ENCODE results near the gene MOV10L1. TPM values are rescaled to one million over a fixed set of nuclear protein-coding genes. Genes with fewer than 3 reads are reported as not detected.
A peak's percentile ranks its signal among the peaks of the same experiment; 100 is the strongest.

Gene MOV10L1
- total and polyA plus RNA-seq, 2 donors (not counting 1 experiment from before 2014, with no cell fraction given), result 0.03 to 0.83 TPM

DNA sequence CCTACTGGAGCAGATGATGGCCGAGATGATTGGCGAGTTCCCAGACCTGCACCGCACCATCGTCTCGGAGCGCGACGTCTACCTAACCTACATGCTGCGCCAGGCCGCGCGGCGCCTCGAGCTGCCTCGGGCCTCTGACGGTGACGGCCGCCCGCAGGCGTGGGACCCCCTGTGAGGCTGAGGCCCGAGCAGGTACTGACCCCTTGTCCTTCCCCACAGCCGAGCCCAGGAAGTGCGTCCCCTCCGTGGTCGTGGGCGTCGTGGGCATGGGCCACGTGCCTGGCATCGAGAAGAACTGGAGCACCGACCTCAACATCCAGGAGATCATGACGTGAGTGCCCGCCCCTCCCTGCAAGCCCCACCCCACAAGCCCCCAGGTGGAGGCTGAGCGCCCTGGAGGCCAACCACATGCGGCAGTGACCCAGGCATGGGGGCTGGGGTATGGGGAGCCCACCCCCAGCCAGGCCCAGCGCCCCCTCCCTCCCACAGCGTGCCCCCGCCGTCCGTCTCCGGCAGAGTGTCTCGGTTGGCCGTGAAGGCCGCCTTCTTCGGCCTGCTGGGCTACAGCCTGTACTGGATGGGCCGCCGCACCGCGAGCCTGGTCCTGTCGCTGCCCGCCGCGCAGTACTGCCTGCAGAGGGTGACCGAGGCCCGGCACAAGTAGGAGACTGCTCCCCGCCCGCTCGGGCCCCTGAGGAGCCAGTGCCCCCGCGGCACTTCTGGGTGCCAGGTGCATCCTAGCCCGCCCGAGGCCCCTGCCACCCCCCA is 108.2 kb downstream of the MOV10L1 start:
- Histone ChIP-seq H3K9ac (ENCODE audit: insufficient read depth, low read length) (no peak overlapping the region), H3K79me2 (ENCODE audit: control insufficient read depth, insufficient read depth, low read length) (peaks cover 15% of the 10 kb centered on the region), H4K20me1 (ENCODE audit: control insufficient read depth, extremely low read depth, insufficient read depth, low read length) (no peaks in the 10 kb centered on the region), H3K9me3 (ENCODE audit: control insufficient read depth, insufficient read depth, low read depth, low read length) (no peaks in the 10 kb centered on the region), H3K27me3 (ENCODE audit: control insufficient read depth, insufficient read depth, low read length) (no peaks in the 10 kb centered on the region), H3K4me3 (replicated peaks in 1 of 4; ENCODE audit: control extremely low read depth in 1 of 4, insufficient read depth in 1 of 4, low read depth in 3 of 4, low read length in 4 of 4) (no peak overlapping the region), H3K36me3 (ENCODE audit: control insufficient read depth, insufficient read depth, low read length) (peaks cover 27% of the 10 kb centered on the region), H3K27ac (ENCODE audit: insufficient read depth, low read length) (no peak overlapping the region), H3K4me1 (ENCODE audit: control insufficient read depth, extremely low read depth, insufficient read depth, low read length) (peaks cover 2% of the 10 kb centered on the region), H3K4me2 (ENCODE audit: extremely low read depth, insufficient read depth, low read length) (no peak overlapping the region), H2AFZ (ENCODE audit: low read length) (no peak overlapping the region)
- no peak for DNase-seq (ENCODE audit: low read depth in 2 of 2)
- TF ChIP-seq EZH2 (IDR thresholded peaks at IDR 0.05; ENCODE audit: low read length, missing control alignments), result no peak
- TF ChIP-seq CTCF (conservative IDR thresholded peaks at IDR 0.05 in 1 of 2, IDR thresholded peaks at IDR 0.05 in 1 of 2; ENCODE audit: low read depth in 1 of 2, low read length in 2 of 2), result no peak

GRCh38 chr22:50198624-50199017 is 108.8 kb downstream of the MOV10L1 start:
- Histone ChIP-seq H3K4me3 (replicated peaks in 1 of 4; ENCODE audit: control extremely low read depth in 1 of 4, insufficient read depth in 1 of 4, low read depth in 3 of 4, low read length in 4 of 4) (no peak overlapping the region), H3K27me3 (ENCODE audit: control insufficient read depth, insufficient read depth, low read length) (no peaks in the 10 kb centered on the region), H3K9ac (ENCODE audit: insufficient read depth, low read length) (no peak overlapping the region), H2AFZ (ENCODE audit: low read length) (no peak overlapping the region), H3K79me2 (ENCODE audit: control insufficient read depth, insufficient read depth, low read length) (peaks cover 16% of the 10 kb centered on the region), H3K27ac (ENCODE audit: insufficient read depth, low read length) (no peak overlapping the region), H3K36me3 (ENCODE audit: control insufficient read depth, insufficient read depth, low read length) (peaks cover 27% of the 10 kb centered on the region), H3K9me3 (ENCODE audit: control insufficient read depth, insufficient read depth, low read depth, low read length) (no peaks in the 10 kb centered on the region), H3K4me2 (ENCODE audit: extremely low read depth, insufficient read depth, low read length) (no peak overlapping the region), H3K4me1 (ENCODE audit: control insufficient read depth, extremely low read depth, insufficient read depth, low read length) (peaks cover 2% of the 10 kb centered on the region), H4K20me1 (ENCODE audit: control insufficient read depth, extremely low read depth, insufficient read depth, low read length) (no peaks in the 10 kb centered on the region)
- TF ChIP-seq CTCF (conservative IDR thresholded peaks at IDR 0.05 in 1 of 2, IDR thresholded peaks at IDR 0.05 in 1 of 2; ENCODE audit: low read depth in 1 of 2, low read length in 2 of 2) (no peak), EZH2 (IDR thresholded peaks at IDR 0.05; ENCODE audit: low read length, missing control alignments) (no peak)
- no peak for DNase-seq (ENCODE audit: low read depth in 2 of 2)

DNA sequence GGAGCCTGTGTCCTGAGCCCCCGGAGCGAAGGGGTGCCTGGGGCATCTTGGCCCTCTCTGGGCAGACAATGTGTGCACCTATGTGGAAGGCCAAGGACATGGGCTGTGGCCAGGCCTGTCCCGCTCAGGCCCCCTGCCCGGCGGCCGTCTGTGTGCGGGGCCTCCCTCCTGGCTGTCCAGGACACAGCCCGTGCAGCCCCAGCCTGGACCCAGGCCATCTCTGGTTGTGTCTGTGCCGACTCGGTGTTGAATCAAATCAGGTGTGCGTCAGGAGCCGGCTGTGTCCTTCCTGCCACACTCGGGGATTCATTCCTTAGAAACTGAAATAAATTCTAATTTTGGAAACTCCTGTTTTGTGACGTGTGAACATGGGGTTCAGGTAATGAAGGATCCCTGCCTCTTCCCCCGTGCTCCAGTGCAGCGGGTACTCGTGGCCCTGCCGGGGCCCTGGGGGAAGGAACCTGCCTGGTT is 109.5 kb downstream of the MOV10L1 start:
- H3K9ac ChIP-seq (ENCODE audit: insufficient read depth, low read length), result no peak overlapping the region
- no peak overlapping the region for H3K27ac ChIP-seq (ENCODE audit: insufficient read depth, low read length)
- H3K4me3 ChIP-seq (replicated peaks in 1 of 4; ENCODE audit: control extremely low read depth in 1 of 4, insufficient read depth in 1 of 4, low read depth in 3 of 4, low read length in 4 of 4), result no peak overlapping the region
- no peaks in the 10 kb centered on the region for H3K9me3 ChIP-seq (ENCODE audit: control insufficient read depth, insufficient read depth, low read depth, low read length)
- H3K79me2 ChIP-seq (ENCODE audit: control insufficient read depth, insufficient read depth, low read length), result peaks cover 16% of the 10 kb centered on the region
- no peaks in the 10 kb centered on the region for H4K20me1 ChIP-seq (ENCODE audit: control insufficient read depth, extremely low read depth, insufficient read depth, low read length)
- DNase-seq (ENCODE audit: low read depth in 2 of 2), result no peak
- H2AFZ ChIP-seq (ENCODE audit: low read length), result no peak overlapping the region
- H3K4me1 ChIP-seq (ENCODE audit: control insufficient read depth, extremely low read depth, insufficient read depth, low read length), result peaks cover 2% of the 10 kb centered on the region
- no peak for TF ChIP-seq EZH2 (IDR thresholded peaks at IDR 0.05; ENCODE audit: low read length, missing control alignments)
- no peak for TF ChIP-seq CTCF (conservative IDR thresholded peaks at IDR 0.05 in 1 of 2, IDR thresholded peaks at IDR 0.05 in 1 of 2; ENCODE audit: low read depth in 1 of 2, low read length in 2 of 2)
- peak overlapping the region; percentile 82 for H3K4me2 ChIP-seq (ENCODE audit: extremely low read depth, insufficient read depth, low read length)
- peaks cover 23% of the 10 kb centered on the region for H3K36me3 ChIP-seq (ENCODE audit: control insufficient read depth, insufficient read depth, low read length)
- H3K27me3 ChIP-seq (ENCODE audit: control insufficient read depth, insufficient read depth, low read length), result no peaks in the 10 kb centered on the region

Data from fibroblast of lung (primary cell).